Measurements from ENCODE around the gene GRIFIN. TPM values are rescaled to one million over a fixed set of nuclear protein-coding genes. Genes with fewer than 3 reads are reported as not detected.
"Not testable (repeated sequence)": the region's sequence is repeated elsewhere in the genome, so short reads cannot be mapped to it uniquely, and the experiment has no call there.

Gene GRIFIN
- total RNA-seq, 2 donors from 2014 or later: not detected

- no peak for TF ChIP-seq CTCF (IDR thresholded peaks at IDR 0.05)
- no peaks in the 10 kb centered on the region for H3K36me3 ChIP-seq
- ATAC-seq (ENCODE audit: insufficient number of reproducible peaks, low FRiP score, low read depth) (no peak), DNase-seq (ENCODE audit: low spot score) (no peak)
- H3K27ac ChIP-seq: no peak overlapping the region
- no peaks in the 10 kb centered on the region for H3K9me3 ChIP-seq
- no peak overlapping the region for H3K4me3 ChIP-seq
- peaks cover 0 to 4% of the 10 kb centered on the region in 2 donors for H3K4me1 ChIP-seq (ENCODE audit: control insufficient read depth in 1 of 2, low read depth in 2 of 2)
- H3K27me3 ChIP-seq (replicated peaks; ENCODE audit: insufficient read depth): no peaks in the 10 kb centered on the region
Measured at GRCh38 chr7:2472739-2473138, 3.5 kb downstream of the GRIFIN start.

GRCh38 chr7:2471396-2471795 is 4.8 kb downstream of the GRIFIN start:
- H3K36me3 ChIP-seq: no peaks in the 10 kb centered on the region
- TF ChIP-seq CTCF (IDR thresholded peaks at IDR 0.05): no peak
- H3K4me3 ChIP-seq: no peak overlapping the region
- DNase-seq (ENCODE audit: low spot score) (no peak), ATAC-seq (ENCODE audit: insufficient number of reproducible peaks, low FRiP score, low read depth) (no peak)
- H3K27me3 ChIP-seq (replicated peaks; ENCODE audit: insufficient read depth): no peaks in the 10 kb centered on the region
- H3K4me1 ChIP-seq (ENCODE audit: control insufficient read depth in 1 of 2, low read depth in 2 of 2): no peaks in the 10 kb centered on the region
- no peak overlapping the region for H3K27ac ChIP-seq
- H3K9me3 ChIP-seq: no peaks in the 10 kb centered on the region

- no peak for TF ChIP-seq CTCF (IDR thresholded peaks at IDR 0.05)
- DNase-seq (ENCODE audit: low spot score) (no peak), ATAC-seq (ENCODE audit: insufficient number of reproducible peaks, low FRiP score, low read depth) (no peak)
- Histone ChIP-seq H3K9me3 (no peaks in the 10 kb centered on the region), H3K4me1 (ENCODE audit: control insufficient read depth in 1 of 2, low read depth in 2 of 2) (no peaks in the 10 kb centered on the region), H3K27me3 (replicated peaks; ENCODE audit: insufficient read depth) (no peaks in the 10 kb centered on the region), H3K36me3 (no peaks in the 10 kb centered on the region), H3K27ac (no peak overlapping the region), H3K4me3 (no peak overlapping the region)
Measured at GRCh38 chr7:2471022-2471329, 5.2 kb downstream of the GRIFIN start.

GRCh38 chr7:2470204-2471021 is 5.8 kb downstream of the GRIFIN start:
- no peak for TF ChIP-seq CTCF (IDR thresholded peaks at IDR 0.05)
- Histone ChIP-seq H3K4me1 (ENCODE audit: control insufficient read depth in 1 of 2, low read depth in 2 of 2) (no peaks in the 10 kb centered on the region), H3K4me3 (no peak overlapping the region), H3K9me3 (no peaks in the 10 kb centered on the region), H3K36me3 (no peaks in the 10 kb centered on the region), H3K27ac (no peak overlapping the region), H3K27me3 (replicated peaks; ENCODE audit: insufficient read depth) (no peaks in the 10 kb centered on the region)
- no peak for DNase-seq (ENCODE audit: low spot score)
- no peak for ATAC-seq (ENCODE audit: insufficient number of reproducible peaks, low FRiP score, low read depth)

- H3K9me3 ChIP-seq; H3K27me3 ChIP-seq (replicated peaks; ENCODE audit: insufficient read depth); ATAC-seq (ENCODE audit: insufficient number of reproducible peaks, low FRiP score, low read depth); DNase-seq (ENCODE audit: low spot score); H3K4me1 ChIP-seq (ENCODE audit: control insufficient read depth in 1 of 2, low read depth in 2 of 2); H3K4me3 ChIP-seq; H3K27ac ChIP-seq; H3K36me3 ChIP-seq: not testable (repeated sequence)
Measured at GRCh38 chr7:2469460-2470203, 6.6 kb downstream of the GRIFIN start.
